ENCODE data around the gene KRT85. TPM values are rescaled to one million over a fixed set of nuclear protein-coding genes. Genes with fewer than 3 reads are reported as not detected.

Gene KRT85
- total and polyA plus RNA-seq, 2 of the 13 experiments (the other 11 are each of a cell fraction or from before 2014, with no cell fraction given), result not detected

- TF ChIP-seq, protein P1, sequence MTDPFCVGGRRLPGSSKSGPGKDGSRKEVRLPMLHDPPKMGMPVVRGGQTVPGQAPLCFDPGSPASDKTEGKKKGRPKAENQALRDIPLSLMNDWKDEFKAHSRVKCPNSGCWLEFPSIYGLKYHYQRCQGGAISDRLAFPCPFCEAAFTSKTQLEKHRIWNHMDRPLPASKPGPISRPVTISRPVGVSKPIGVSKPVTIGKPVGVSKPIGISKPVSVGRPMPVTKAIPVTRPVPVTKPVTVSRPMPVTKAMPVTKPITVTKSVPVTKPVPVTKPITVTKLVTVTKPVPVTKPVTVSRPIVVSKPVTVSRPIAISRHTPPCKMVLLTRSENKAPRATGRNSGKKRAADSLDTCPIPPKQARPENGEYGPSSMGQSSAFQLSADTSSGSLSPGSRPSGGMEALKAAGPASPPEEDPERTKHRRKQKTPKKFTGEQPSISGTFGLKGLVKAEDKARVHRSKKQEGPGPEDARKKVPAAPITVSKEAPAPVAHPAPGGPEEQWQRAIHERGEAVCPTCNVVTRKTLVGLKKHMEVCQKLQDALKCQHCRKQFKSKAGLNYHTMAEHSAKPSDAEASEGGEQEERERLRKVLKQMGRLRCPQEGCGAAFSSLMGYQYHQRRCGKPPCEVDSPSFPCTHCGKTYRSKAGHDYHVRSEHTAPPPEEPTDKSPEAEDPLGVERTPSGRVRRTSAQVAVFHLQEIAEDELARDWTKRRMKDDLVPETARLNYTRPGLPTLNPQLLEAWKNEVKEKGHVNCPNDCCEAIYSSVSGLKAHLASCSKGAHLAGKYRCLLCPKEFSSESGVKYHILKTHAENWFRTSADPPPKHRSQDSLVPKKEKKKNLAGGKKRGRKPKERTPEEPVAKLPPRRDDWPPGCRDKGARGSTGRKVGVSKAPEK (CRISPR knock-in tag; IDR thresholded peaks at IDR 0.05; ENCODE audit: borderline replicate concordance), result no peak
These were observed 2.5 kb upstream of the KRT85 start (continued) for GRCh38 chr12:52369809-52370208.

- TF ChIP-seq NR2F1 (CRISPR knock-in tag; IDR thresholded peaks at IDR 0.05), result no peak
- TF ChIP-seq ZHX2 (IDR thresholded peaks at IDR 0.05; ENCODE audit: low read depth), result no peak
- TF ChIP-seq ZHX2 (CRISPR knock-in tag; IDR thresholded peaks at IDR 0.05; ENCODE audit: borderline replicate concordance), result no peak
- TF ChIP-seq ZNF430 (CRISPR knock-in tag; IDR thresholded peaks at IDR 0.05), result no peak
- TF ChIP-seq NFATC3 (CRISPR knock-in tag; IDR thresholded peaks at IDR 0.05), result no peak
- no peak for TF ChIP-seq ZZZ3 (CRISPR knock-in tag; IDR thresholded peaks at IDR 0.05; ENCODE audit: borderline replicate concordance)
- intact Hi-C loops (cut with micrococcal nuclease; ENCODE audit: unreplicated experiment), result no loop called here
- no peaks in the 10 kb centered on the region for H3K79me2 ChIP-seq (ENCODE audit: insufficient read depth, low read length)
- CTCF ChIA-PET (ENCODE audit: low intra/inter-chr PET ratio, low total read pairs), result interaction anchor here (0.8 kb wide), 1 partner anchor 511 kb away, joined by 3 read pairs; no protein-coding TSS in a partner anchor
- DNase-seq (ENCODE audit: low spot score), result no peak
- no peak for FAIRE-seq
- H3K4me2 ChIP-seq (ENCODE audit: low read depth, low read length), result no peak overlapping the region
- in situ Hi-C loops (cut with HindIII; ENCODE audit: extremely low pct_ligation_motif_present, low pct_unique_long_range_greater_than_20kb), result no loop called here
- no peak overlapping the region for H2AFZ ChIP-seq (ENCODE audit: low read length)
- ATAC-seq, result no peak
- no peak overlapping the region for H3K4me3 ChIP-seq (replicated peaks in 1 of 3; ENCODE audit: insufficient read depth in 1 of 3, low read depth in 2 of 3, low read length in 3 of 3)
- POLR2A ChIA-PET, result no interaction called here
- no peaks in the 10 kb centered on the region for H3K9me3 ChIP-seq (ENCODE audit: low read length)
- no TSS peak for BruUV-seq (replicated peaks)
- no peaks in the 10 kb centered on the region for H3K4me1 ChIP-seq (ENCODE audit: insufficient read depth, low read length)
- H3K27ac ChIP-seq (ENCODE audit: extremely low read length, insufficient read depth, low read length), result no peak overlapping the region
- WGBS (ENCODE audit: low lambda C conversion rate), result 0% methylated on average over 2 of the region's 3 CpGs
- H3K27me3 ChIP-seq (ENCODE audit: control insufficient read depth in 1 of 2, insufficient read depth in 2 of 2, low read length in 2 of 2), result peaks cover 6 to 53% of the 10 kb centered on the region in 2 experiments; a peak in 4 of 5 replicates
- no peaks in the 10 kb centered on the region for H3K36me3 ChIP-seq (replicated peaks in 1 of 2; ENCODE audit: control insufficient read depth in 1 of 2, insufficient read depth in 2 of 2, low read length in 2 of 2)
- H4K20me1 ChIP-seq (ENCODE audit: insufficient read depth, low read length), result no peaks in the 10 kb centered on the region
- H3K9ac ChIP-seq (ENCODE audit: insufficient read depth, low read depth, low read length), result no peak overlapping the region
These were observed 1.9 kb upstream of the KRT85 start for GRCh38 chr12:52369211-52369610.
